OCI-LY7 (cell line): ENCODE measurements around the gene CLEC16A.

ENCODE experiments used
- CTCF ChIP-seq: fragments of 200-600 bp; sonication (generic); conservative IDR thresholded peaks from 2 replicates; pipeline ENCODE4 v1.5.1; 2014; ENCODE audit warnings: mild to moderate bottlenecking, antibody characterized with exemption, low read length, moderate library complexity, mixed read lengths
- EZH2phosphoT487 ChIP-seq: fragments of 200-600 bp; sonication (generic); IDR thresholded peaks from 2 replicates; pipeline ENCODE4 v1.6.1; 2018; ENCODE audit warnings: low read depth, borderline replicate concordance, mild to moderate bottlenecking, mixed run types, antibody characterized with exemption, low read length, moderate library complexity, mixed read lengths

GRCh38 chr16:11105038-11105903 is 160.9 kb downstream of the CLEC16A start:
- no peak for TF ChIP-seq CTCF
- TF ChIP-seq EZH2phosphoT487: no peak
